HCT116 (cell line): ENCODE data around the gene SPG11. TPM values are rescaled to one million over a fixed set of nuclear protein-coding genes. Genes with fewer than 3 reads are reported as not detected.

ENCODE experiments used
- ATAC-seq: fragments of 200-7000 bp; cut with Tn5 transposase; 2 replicates; pipeline ENCODE4 v1.9.1; 2020; ENCODE audit warnings: mild to moderate bottlenecking, moderate library complexity
- BruUV-seq: library from RNA; stranded (reverse); fragments of 400-500 nt; replicated peaks from 2 replicates; lab custom pipeline; 2021; lab: Mats Ljungman, UMichigan
- CTCF ChIA-PET: fragments of 300-600 bp; sonication (Branson Sonifier 250); formaldehyde crosslinking; loops from one replicate; lab custom pipeline; 2021; ENCODE audit warnings: antibody characterized with exemption; lab: Charles Lee
- POLR2A ChIA-PET: fragments of 300-600, 350-600 bp; sonication (Branson Sonifier 250); formaldehyde crosslinking; loops from one replicate; lab custom pipeline; 2021; ENCODE audit warnings: antibody characterized with exemption; lab: Charles Lee
- RAD21 ChIA-PET, 2 experiments: fragments of 300-600 bp; sonication (Branson Sonifier 250); formaldehyde crosslinking; loops; one replicate each; lab custom pipeline; 2023; ENCODE audit warnings: low total read pairs in 2 of 2; ENCODE audit not compliant: uncharacterized antibody in 2 of 2, unreplicated experiment in 2 of 2, low non-redundant PET in 1 of 2; lab: Charles Lee
- DNase-seq: peaks from one replicate; pipeline ENCODE4 v3.0.0-alpha.2; 2010; ENCODE audit warnings: low read depth, low spot score
- H2AFZ ChIP-seq: fragments of 200-600 bp; shearing (Covaris generic), sonication (generic); 2 replicates; pipeline ENCODE4 v1.6.1; 2017; ENCODE audit warnings: low read depth, mixed run types, mixed read lengths, antibody characterized with exemption, low read length; ENCODE audit not compliant: poor library complexity, severe bottlenecking
- H3K27ac ChIP-seq: 2 replicates; pipeline ENCODE4 v1.5.1; 2012; ENCODE audit warnings: low read depth, low read length
- H3K27me3 ChIP-seq: fragments of 200-600 bp; sonication (generic); 2 replicates; pipeline ENCODE4 v1.6.1; 2016; ENCODE audit warnings: mixed run types, low read length, mixed read lengths; ENCODE audit not compliant: insufficient read depth
- H3K36me3 ChIP-seq, 2 experiments: fragments of 200-500 bp in 1 of 2; fragments of 200-600 bp in 1 of 2; sonication (Bioruptor generic) in 1 of 2; sonication (generic) in 1 of 2; 2 replicates each; pipeline versions ENCODE4 v1.5.1 to v1.6.1; 2014 to 2016; ENCODE audit warnings: low read length in 2 of 2, inconsistent platforms in 1 of 2, mixed read lengths in 1 of 2, mixed run types in 1 of 2; ENCODE audit not compliant: insufficient read depth in 2 of 2, control insufficient read depth in 1 of 2
- H3K4me1 ChIP-seq, 2 experiments: fragments of 200-600 bp in 1 of 2; sonication (generic) in 1 of 2; 2 replicates each; pipeline versions ENCODE4 v1.5.1 to v1.6.1; 2012 to 2017; ENCODE audit warnings: low read length in 2 of 2, inconsistent platforms in 1 of 2, mild to moderate bottlenecking in 1 of 2, mixed read lengths in 1 of 2, mixed run types in 1 of 2, moderate library complexity in 1 of 2; ENCODE audit not compliant: insufficient read depth in 2 of 2, control insufficient read depth in 1 of 2
- H3K4me2 ChIP-seq: fragments of 200-600 bp; sonication (generic); 2 replicates; pipeline ENCODE4 v1.6.1; 2017; ENCODE audit warnings: mixed run types, low read length, mixed read lengths
- H3K4me3 ChIP-seq, 2 experiments: fragments of 200-600 bp in 1 of 2; sonication (generic) in 1 of 2; replicated peaks in 1 of 2; 2 replicates each; pipeline ENCODE4 v1.5.1; 2011 to 2016; ENCODE audit warnings: low read length in 2 of 2, control low read depth in 1 of 2, low read depth in 1 of 2, mild to moderate bottlenecking in 1 of 2, mixed read lengths in 1 of 2, mixed run types in 1 of 2
- H3K79me2 ChIP-seq: fragments of 200-600 bp; sonication (generic); 2 replicates; pipeline ENCODE4 v1.6.1; 2017; ENCODE audit warnings: mild to moderate bottlenecking, mixed run types, low read length, moderate library complexity, mixed read lengths; ENCODE audit not compliant: insufficient read depth
- H3K9ac ChIP-seq: fragments of 200-600 bp; sonication (generic); 2 replicates; pipeline ENCODE4 v1.6.1; 2016; ENCODE audit warnings: low read length, mixed read lengths
- H3K9me2 ChIP-seq: fragments of 200-600 bp; sonication (generic), shearing (Covaris generic); 2 replicates; pipeline ENCODE4 v1.6.1; 2017; ENCODE audit warnings: mixed run types, mild to moderate bottlenecking, moderate library complexity; ENCODE audit not compliant: insufficient read depth
- H3K9me3 ChIP-seq, 2 experiments: fragments of 200-500 bp in 1 of 2; fragments of 200-600 bp in 1 of 2; sonication (Bioruptor generic) in 1 of 2; sonication (generic) in 1 of 2; 2 replicates each; pipeline ENCODE4 v1.6.1; 2014 to 2017; ENCODE audit warnings: low read length in 2 of 2, mixed read lengths in 2 of 2, inconsistent platforms in 1 of 2, low read depth in 1 of 2, mild to moderate bottlenecking in 1 of 2, mixed run types in 1 of 2, moderate library complexity in 1 of 2; ENCODE audit not compliant: control insufficient read depth in 1 of 2, insufficient read depth in 1 of 2
- H4K20me1 ChIP-seq: fragments of 200-600 bp; sonication (generic), shearing (Covaris generic); 2 replicates; pipeline ENCODE4 v1.6.1; 2017; ENCODE audit warnings: mixed run types, mild to moderate bottlenecking, moderate library complexity; ENCODE audit not compliant: insufficient read depth
- ATF3 ChIP-seq: IDR thresholded peaks from 2 replicates; pipeline ENCODE4 v1.6.1; 2012
- CEBPB ChIP-seq: IDR thresholded peaks from 2 replicates; pipeline ENCODE4 v1.6.1; 2012; ENCODE audit warnings: low read depth
- CTCF ChIP-seq, 3 experiments: fragments of 200-600 bp in 1 of 3; sonication (generic) in 1 of 3; IDR thresholded peaks in 2 of 3; conservative IDR thresholded peaks in 1 of 3; 2 replicates each; pipeline ENCODE4 v1.5.1; 2012 to 2017; ENCODE audit warnings: low read depth in 2 of 3, low read length in 2 of 3, antibody characterized with exemption in 1 of 3, borderline replicate concordance in 1 of 3, control low read depth in 1 of 3, mild to moderate bottlenecking in 1 of 3, mixed read lengths in 1 of 3, mixed run types in 1 of 3, moderate library complexity in 1 of 3; ENCODE audit not compliant: insufficient read depth in 1 of 3
- EGR1 ChIP-seq: IDR thresholded peaks from 2 replicates; pipeline ENCODE4 v1.6.1; 2012; ENCODE audit warnings: low read depth
- EZH2 ChIP-seq: fragments of 200-600 bp; sonication (generic); IDR thresholded peaks from 2 replicates; pipeline ENCODE4 v1.6.1; 2017; ENCODE audit warnings: antibody characterized with exemption, mixed run types
- EZH2phosphoT487 ChIP-seq: fragments of 200-600 bp; IDR thresholded peaks from 2 replicates; pipeline ENCODE4 v1.6.1; 2018; ENCODE audit warnings: antibody characterized with exemption, borderline replicate concordance
- POLR2AphosphoS5 ChIP-seq: IDR thresholded peaks from 2 replicates; pipeline ENCODE4 v1.6.1; 2011; ENCODE audit warnings: mild to moderate bottlenecking, low read depth, low read length, moderate library complexity
- SRF ChIP-seq: IDR thresholded peaks from 2 replicates; pipeline ENCODE4 v1.6.1; 2012; ENCODE audit warnings: low read depth
- TCF7L2 ChIP-seq: IDR thresholded peaks from 2 replicates; pipeline ENCODE4 v1.7.0; 2011; ENCODE audit warnings: borderline replicate concordance, inconsistent platforms; ENCODE audit not compliant: insufficient read depth, insufficient read length; ENCODE audit errors: extremely low read depth
- YY1 ChIP-seq: IDR thresholded peaks from 2 replicates; pipeline ENCODE4 v1.6.1; 2011; ENCODE audit warnings: low read length, low read depth, moderate library complexity, mild to moderate bottlenecking; ENCODE audit not compliant: insufficient replicate concordance; ENCODE audit errors: extremely low read depth
- ZFX ChIP-seq: fragments of 450-650 bp; IDR thresholded peaks from 2 replicates; pipeline ENCODE4 v1.6.1; 2017
- intact Hi-C: fragments of 100-400 bp; cut with micrococcal nuclease; formaldehyde crosslinking; loops from 2 replicates; pipeline ENCODE4 v1.10.0; 2022
- total RNA-seq: library from RNA; stranded (reverse); gene quantifications from one replicate; pipeline ENCODE4 v1.2.1, GENCODE V29; 2021; ENCODE audit not compliant: unreplicated experiment
- TF ChIP-seq, protein P1 (sequence below): IDR thresholded peaks from 2 replicates; pipeline ENCODE4 v1.6.1; 2011; ENCODE audit warnings: mild to moderate bottlenecking, low read length, moderate library complexity; ENCODE audit not compliant: insufficient replicate concordance; ENCODE audit errors: extremely low read depth

The SPG11 gene
- total RNA-seq, 1 experiment from 2014 or later, result 34.8 TPM

DNA sequence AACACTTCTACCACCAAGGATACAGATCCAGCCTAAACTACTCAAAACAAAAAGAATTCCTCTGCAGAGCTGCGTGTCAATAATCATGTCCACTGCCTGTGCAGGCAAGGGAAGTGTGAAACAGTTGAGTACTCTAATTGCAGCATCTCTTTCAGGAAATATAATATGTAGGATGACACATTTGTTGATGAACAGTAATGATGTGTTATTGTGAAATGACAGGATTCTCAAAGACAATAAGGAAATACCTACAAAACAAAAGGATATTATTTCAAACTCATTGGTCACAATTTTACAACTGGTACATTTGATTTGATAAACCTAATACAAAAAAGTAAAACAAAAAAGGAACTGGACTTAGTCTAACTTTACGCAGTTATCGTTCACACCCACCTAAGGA lies 4.4 kb downstream of the SPG11 start:
- Histone ChIP-seq H3K9me2 (no peaks in the 10 kb centered on the region), H3K27me3 (no peaks in the 10 kb centered on the region), H3K27ac (no peak overlapping the region), H3K9ac (no peak overlapping the region), H2AFZ (no peak overlapping the region), H3K4me3 (no peak overlapping the region), H3K9me3 (no peaks in the 10 kb centered on the region), H3K4me1 (peaks cover 4 to 10% of the 10 kb centered on the region in 2 experiments), H3K4me2 (no peak overlapping the region), H3K79me2 (peaks cover 29% of the 10 kb centered on the region), H3K36me3 (peaks cover 20 to 26% of the 10 kb centered on the region in 2 experiments), H4K20me1 (no peaks in the 10 kb centered on the region)
- intact Hi-C loops, result loop anchor here (10.0 kb wide), 1 partner anchor 64 kb away; no protein-coding TSS in a partner anchor
- ATAC-seq, result no peak
- no TSS peak for BruUV-seq
- TF ChIP-seq EZH2phosphoT487 (no peak), POLR2AphosphoS5 (no peak), ATF3 (no peak), CTCF (IDR thresholded peaks at IDR 0.05 in 2 of 3, conservative IDR thresholded peaks at IDR 0.05 in 1 of 3; ENCODE audit: borderline replicate concordance in 1 of 3, insufficient read depth in 1 of 3, low read depth in 2 of 3, low read length in 2 of 3) (no peak), CEBPB (no peak)
- ChIA-PET CTCF (no interaction called here), RAD21 (no interaction called here), POLR2A (no interaction called here)
- DNase-seq, result no peak

GRCh38 chr15:44657378-44657777 lies 6.1 kb downstream of the SPG11 start:
- no peak overlapping the region for H2AFZ ChIP-seq
- H3K9me2 ChIP-seq, result no peaks in the 10 kb centered on the region
- RAD21 ChIA-PET, result no interaction called here
- peaks cover 19% of the 10 kb centered on the region for H3K79me2 ChIP-seq
- H3K27ac ChIP-seq, result no peak overlapping the region
- H3K4me2 ChIP-seq, result no peak overlapping the region
- CTCF ChIA-PET, result no interaction called here
- POLR2A ChIA-PET, result no interaction called here
- intact Hi-C loops, result loop anchor here (10.0 kb wide), 1 partner anchor 63 kb away; no protein-coding TSS in a partner anchor
- H4K20me1 ChIP-seq, result no peaks in the 10 kb centered on the region
- DNase-seq (no peak), ATAC-seq (no peak)
- H3K9me3 ChIP-seq, result no peaks in the 10 kb centered on the region
- H3K27me3 ChIP-seq, result no peaks in the 10 kb centered on the region
- peaks cover 23 to 26% of the 10 kb centered on the region in 2 experiments for H3K36me3 ChIP-seq
- BruUV-seq, result no TSS peak
- no peak overlapping the region for H3K4me3 ChIP-seq
- H3K4me1 ChIP-seq, result peaks cover 0 to 5% of the 10 kb centered on the region in 2 experiments; a peak in 2 of 4 replicates
- H3K9ac ChIP-seq, result no peak overlapping the region
- TF ChIP-seq SRF (no peak), EGR1 (no peak), POLR2AphosphoS5 (no peak), YY1 (no peak), EZH2 (no peak), ZFX (no peak), TCF7L2 (no peak)
- TF ChIP-seq, protein P1, sequence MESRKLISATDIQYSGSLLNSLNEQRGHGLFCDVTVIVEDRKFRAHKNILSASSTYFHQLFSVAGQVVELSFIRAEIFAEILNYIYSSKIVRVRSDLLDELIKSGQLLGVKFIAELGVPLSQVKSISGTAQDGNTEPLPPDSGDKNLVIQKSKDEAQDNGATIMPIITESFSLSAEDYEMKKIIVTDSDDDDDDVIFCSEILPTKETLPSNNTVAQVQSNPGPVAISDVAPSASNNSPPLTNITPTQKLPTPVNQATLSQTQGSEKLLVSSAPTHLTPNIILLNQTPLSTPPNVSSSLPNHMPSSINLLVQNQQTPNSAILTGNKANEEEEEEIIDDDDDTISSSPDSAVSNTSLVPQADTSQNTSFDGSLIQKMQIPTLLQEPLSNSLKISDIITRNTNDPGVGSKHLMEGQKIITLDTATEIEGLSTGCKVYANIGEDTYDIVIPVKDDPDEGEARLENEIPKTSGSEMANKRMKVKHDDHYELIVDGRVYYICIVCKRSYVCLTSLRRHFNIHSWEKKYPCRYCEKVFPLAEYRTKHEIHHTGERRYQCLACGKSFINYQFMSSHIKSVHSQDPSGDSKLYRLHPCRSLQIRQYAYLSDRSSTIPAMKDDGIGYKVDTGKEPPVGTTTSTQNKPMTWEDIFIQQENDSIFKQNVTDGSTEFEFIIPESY, result no peak
